HG02885 (cell line): ENCODE results near the gene UMOD.
A peak's percentile ranks its signal among the peaks of the same experiment; 100 is the strongest.

Experiments used
- ATAC-seq: cut with Tn5 transposase; IDR thresholded peaks from one replicate; pipeline ENCODE4 v1.9.1; 2021; ENCODE audit warnings: mild to moderate bottlenecking; ENCODE audit not compliant: unreplicated experiment, poor library complexity

UMOD gene

DNA sequence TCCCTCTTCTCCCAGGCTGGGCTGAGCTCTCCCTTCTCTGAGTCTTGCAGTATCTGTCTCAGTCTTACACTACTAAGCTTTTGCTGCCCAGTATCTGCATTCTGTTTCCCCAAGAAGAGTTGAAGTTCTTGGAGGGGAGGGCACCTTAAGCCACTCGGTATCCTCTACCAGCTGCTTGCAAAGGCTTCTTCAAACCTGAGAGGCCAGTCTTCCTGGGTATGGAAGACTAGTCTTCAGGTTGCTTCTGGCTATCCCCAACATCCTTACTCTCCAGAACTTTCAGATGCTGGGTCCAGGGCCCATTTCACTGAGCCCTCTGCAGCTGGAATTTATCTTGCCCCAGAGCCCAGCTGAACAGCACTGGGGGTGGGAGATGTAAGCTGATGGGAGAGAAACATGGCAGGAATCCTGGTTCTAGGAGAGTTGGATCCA, 45.3 kb downstream of the UMOD start:
- ATAC-seq: no peak

- no peak for ATAC-seq
Observed at GRCh38 chr16:20306401-20306800, 46.1 kb downstream of the UMOD start.

DNA sequence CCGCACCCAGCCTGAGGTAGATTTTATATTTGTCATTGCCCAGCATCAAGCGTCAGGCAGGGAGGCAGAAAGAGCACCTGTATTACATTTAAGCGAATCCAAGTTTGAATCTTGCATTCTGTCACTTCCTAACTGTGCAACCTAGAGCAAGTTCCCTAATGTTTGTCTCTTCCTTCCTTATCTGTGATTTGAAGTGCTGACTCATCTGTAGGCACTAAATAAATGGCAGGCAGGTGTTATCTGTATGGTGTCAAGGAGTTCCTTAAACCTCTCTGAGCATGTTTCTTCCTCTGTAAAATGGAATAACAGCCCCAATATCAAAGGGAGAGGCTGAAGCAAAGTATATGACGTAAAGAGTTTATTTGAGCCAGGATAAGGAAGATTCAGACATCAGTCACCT, 49.5 kb downstream of the UMOD start:
- no peak for ATAC-seq

DNA sequence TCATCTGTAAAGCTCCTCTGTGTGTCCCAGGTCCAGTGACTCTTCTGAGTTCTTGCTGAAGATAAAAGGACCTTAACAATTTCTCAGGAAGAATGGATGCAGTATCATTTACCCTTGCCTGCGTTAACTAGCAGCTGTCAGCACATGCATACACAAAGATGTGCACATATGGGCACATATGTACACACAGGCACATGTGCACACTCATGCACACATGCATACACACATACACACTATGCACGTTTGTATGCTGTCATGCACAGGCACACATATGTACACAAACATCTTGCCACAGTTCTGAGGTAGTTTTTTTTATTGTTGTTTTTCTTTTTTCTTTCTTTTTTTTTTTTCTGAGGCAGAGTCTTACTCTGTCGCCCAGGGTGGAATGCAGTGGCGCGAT, 50.1 kb downstream of the UMOD start:
- no peak for ATAC-seq

DNA sequence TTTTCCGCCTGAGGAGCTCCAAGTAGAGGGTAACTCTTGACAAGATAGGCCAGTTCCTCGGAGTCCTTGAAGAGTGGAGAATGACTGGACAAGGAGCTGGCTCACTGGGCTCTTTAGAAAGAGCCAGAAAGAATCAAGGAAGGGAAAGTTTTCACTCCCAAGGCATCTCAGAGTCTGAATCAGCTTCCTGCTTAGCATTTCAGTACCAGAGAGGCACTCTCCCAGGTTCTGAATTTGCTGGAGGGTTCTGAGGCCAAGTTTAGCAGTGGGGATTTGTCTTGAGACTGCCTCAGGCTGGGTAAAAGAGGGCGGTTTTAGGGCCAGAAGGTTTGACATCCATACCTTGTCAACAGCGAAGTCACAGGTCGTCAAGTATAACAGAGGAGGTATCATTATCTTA, 50.7 kb downstream of the UMOD start:
- ATAC-seq: no peak

DNA sequence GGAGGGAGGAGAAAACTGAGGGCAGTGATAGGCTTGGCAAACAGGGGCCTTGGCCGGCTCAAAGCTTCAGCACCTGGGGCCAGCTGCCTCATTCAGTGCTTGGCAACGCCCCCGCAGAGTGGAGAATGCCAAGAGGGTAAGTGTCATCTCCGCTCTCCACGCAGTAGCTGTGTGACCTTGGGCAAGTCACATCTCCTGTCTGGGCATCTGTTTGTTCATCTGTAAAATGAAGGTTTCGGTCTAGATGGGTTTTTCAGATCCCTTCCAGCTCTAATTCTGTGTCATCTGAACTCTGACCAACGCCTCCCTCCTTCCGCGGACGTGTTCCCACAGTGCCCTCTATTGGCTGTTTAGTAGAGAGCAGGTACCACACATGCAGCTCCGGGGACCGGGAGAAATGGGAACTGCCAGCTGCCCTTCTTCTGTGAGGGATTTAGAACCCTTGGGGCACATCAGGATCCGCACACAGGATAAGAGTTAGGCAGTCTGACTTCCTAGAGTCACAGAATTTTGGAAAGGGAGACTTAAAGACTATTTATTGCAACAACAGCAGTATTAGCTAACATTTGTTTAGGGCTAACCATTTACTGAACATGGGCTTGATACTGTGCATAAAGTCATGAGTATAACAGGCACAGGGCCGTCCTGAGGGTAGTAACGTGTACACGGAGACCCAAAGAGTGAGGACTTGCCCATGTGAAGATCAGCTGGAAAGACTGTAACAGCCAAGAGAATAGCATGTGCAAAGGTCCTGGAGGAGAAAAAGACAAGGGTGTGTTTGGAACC, 52.0 kb downstream of the UMOD start:
- ATAC-seq: peak; percentile 53

GRCh38 chr16:20298452-20298851, 54.1 kb downstream of the UMOD start:
- ATAC-seq: no peak

DNA sequence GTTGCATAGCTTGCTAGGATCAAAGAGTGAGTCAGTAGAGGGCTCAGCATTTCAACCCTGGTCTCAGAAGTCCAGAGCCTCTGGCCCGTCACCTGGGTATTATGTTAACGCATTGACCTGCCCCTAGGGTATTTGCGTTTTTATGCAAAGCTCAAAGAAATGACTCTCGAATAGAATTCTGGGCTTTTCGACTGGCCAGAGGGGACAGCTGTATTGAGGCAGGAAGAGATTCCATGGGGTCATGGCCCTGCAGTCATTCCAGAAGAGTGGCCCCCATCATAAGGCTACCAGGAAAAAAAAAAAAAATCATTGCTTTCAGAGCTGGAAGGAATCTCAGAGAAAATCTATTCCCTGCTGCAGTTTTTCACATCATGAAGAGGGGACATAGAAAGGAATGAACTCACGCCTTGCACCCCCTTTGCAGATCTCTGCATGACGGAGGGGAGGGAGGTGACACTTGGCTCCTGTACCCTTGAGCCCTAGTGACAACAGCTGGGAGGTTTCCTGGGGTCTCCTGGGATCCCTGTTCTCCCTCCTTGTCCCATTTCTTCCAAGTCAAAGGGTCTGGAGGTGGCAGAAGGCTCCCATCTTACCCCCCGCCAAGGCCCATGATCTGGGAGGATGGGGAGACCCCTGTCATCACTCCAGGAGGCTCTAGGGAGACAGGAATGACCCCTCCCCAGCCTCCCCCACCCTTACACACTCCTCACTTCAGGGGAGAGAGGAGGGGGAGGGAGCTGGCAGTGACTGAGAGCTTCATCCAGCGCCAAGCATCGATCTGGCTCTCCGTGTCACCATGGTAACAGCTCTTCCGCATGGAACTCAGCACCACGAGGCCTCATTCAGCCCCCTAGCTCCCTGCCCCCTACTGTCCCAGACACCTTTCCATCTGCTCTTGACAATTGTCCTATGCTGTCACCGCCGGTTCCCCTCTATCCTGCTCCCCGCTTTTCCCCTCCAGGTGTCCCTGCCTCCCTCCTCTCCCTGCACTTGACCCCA, 61.0 kb downstream of the UMOD start:
- ATAC-seq: no peak

DNA sequence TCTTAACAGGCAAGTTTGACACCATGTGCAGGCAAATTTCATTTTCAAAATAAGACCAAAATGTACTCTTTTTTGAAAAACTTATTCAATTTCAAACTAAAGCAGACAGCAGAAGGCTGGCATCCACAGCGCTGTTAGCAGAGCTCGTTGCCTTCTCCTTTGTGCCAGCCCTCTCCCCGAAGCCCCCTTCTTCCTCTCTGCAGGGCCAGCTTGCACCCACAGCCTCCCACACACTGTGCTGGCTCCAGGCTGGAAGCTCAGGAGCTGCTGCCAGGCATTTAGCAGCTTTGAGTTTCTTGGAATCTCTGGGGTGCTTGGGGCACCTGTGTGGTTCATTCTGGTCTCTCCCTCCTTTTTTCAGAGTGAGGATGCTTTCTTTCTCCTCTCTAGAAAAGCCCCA, 62.9 kb downstream of the UMOD start:
- ATAC-seq: no peak

DNA sequence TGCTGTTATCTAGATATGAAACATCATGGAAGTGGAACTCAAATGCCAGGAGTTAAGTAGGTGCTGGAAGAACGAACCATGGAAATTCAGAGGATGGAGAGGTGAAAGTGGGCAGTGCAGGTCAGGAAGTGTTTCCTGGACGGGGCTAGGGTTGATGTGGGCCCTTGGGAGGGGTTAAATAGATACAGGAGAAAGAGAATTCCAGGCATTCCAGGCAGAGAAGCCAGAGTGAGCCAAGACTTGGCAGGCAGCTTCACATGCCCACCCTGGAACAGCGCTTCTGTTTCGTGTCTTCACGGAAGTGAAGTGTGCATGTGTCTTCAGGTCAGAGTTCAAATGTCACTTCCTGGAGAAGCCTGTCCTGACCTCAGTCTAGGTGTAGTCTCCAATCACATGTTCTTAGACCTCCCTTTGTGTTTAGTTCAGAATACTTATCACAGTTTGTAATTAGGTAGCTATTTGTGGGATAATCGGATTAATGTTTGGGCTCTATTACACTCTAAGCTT, 66.5 kb downstream of the UMOD start:
- no peak for ATAC-seq
